ENCODE measurements around the gene MDFIC2.

Gene MDFIC2

GRCh38 chr3:70333080-70333479 lies 20.6 kb upstream of the MDFIC2 start:
- TF ChIP-seq, protein P1, sequence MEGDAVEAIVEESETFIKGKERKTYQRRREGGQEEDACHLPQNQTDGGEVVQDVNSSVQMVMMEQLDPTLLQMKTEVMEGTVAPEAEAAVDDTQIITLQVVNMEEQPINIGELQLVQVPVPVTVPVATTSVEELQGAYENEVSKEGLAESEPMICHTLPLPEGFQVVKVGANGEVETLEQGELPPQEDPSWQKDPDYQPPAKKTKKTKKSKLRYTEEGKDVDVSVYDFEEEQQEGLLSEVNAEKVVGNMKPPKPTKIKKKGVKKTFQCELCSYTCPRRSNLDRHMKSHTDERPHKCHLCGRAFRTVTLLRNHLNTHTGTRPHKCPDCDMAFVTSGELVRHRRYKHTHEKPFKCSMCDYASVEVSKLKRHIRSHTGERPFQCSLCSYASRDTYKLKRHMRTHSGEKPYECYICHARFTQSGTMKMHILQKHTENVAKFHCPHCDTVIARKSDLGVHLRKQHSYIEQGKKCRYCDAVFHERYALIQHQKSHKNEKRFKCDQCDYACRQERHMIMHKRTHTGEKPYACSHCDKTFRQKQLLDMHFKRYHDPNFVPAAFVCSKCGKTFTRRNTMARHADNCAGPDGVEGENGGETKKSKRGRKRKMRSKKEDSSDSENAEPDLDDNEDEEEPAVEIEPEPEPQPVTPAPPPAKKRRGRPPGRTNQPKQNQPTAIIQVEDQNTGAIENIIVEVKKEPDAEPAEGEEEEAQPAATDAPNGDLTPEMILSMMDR (IDR thresholded peaks at IDR 0.05; ENCODE audit: low read depth, low read length), result no peak
- no peak overlapping the region for H3K4me3 ChIP-seq (ENCODE audit: low read depth, low read length)
- DNase-seq (ENCODE audit: low read depth, low spot score), result no peak
- in situ Hi-C loops (cut with HindIII; ENCODE audit: low sequenced_read_pairs), result no loop called here

DNA sequence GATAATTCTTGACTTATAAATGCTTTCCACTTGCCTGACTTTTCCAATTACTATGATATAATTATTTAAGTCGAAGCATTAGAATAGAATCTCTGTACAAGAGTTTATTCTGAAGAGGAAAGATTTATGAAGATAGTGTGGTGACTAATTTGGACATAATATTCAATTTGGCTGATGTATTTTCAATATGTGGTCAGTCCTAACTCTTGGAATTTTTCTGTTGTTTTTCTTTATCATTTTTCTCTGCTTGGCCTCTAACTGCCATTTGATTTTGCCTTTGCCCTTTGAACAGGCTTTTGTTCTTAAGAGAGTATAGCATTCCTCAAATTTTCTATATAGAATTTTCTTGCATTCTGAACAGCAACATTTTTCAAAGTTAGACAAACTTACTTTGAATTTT lies 2.6 kb upstream of the MDFIC2 start:
- TF ChIP-seq, protein P1 (IDR thresholded peaks at IDR 0.05; ENCODE audit: low read depth, low read length), result no peak
- in situ Hi-C loops (cut with HindIII; ENCODE audit: low sequenced_read_pairs), result no loop called here
- peak; percentile 14 for DNase-seq (ENCODE audit: low read depth, low spot score)
- H3K4me3 ChIP-seq (ENCODE audit: low read depth, low read length), result no peak overlapping the region

GRCh38 chr3:70310809-70311208 lies 1.6 kb downstream of the MDFIC2 start:
- in situ Hi-C loops (cut with HindIII; ENCODE audit: low sequenced_read_pairs), result no loop called here
- TF ChIP-seq, protein P1 (IDR thresholded peaks at IDR 0.05; ENCODE audit: low read depth, low read length), result no peak
- no peak overlapping the region for H3K4me3 ChIP-seq (ENCODE audit: low read depth, low read length)
- DNase-seq (ENCODE audit: low read depth, low spot score), result no peak

GRCh38 chr3:70309591-70309990 lies 2.8 kb downstream of the MDFIC2 start:
- no peak overlapping the region for H3K4me3 ChIP-seq (ENCODE audit: low read depth, low read length)
- in situ Hi-C loops (cut with HindIII; ENCODE audit: low sequenced_read_pairs), result no loop called here
- TF ChIP-seq, protein P1 (IDR thresholded peaks at IDR 0.05; ENCODE audit: low read depth, low read length), result no peak
- no peak for DNase-seq (ENCODE audit: low read depth, low spot score)

DNA sequence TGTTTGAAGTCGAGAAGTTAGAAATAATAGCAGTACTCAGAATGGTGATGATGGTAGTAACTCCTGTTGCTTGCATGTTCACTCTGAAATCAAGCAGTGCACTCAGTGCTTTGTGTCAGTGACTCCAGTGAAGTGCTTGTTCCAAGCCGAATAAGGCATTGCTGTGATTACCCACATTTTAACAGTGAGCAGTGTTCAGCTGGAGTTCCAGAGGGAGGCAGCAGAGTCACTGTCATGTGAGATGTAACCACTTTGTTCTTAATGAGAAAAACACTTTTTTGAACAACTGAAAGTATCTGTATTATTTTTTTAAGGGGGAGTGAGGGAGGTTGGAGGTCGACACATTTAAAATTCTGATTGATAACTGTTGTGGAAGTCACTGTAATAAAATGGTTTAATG lies 3.7 kb downstream of the MDFIC2 start:
- in situ Hi-C loops (cut with HindIII; ENCODE audit: low sequenced_read_pairs), result no loop called here
- TF ChIP-seq, protein P1 (IDR thresholded peaks at IDR 0.05; ENCODE audit: low read depth, low read length), result peak; percentile 29
- peak; percentile 15 for DNase-seq (ENCODE audit: low read depth, low spot score)
- no peak overlapping the region for H3K4me3 ChIP-seq (ENCODE audit: low read depth, low read length)

DNA sequence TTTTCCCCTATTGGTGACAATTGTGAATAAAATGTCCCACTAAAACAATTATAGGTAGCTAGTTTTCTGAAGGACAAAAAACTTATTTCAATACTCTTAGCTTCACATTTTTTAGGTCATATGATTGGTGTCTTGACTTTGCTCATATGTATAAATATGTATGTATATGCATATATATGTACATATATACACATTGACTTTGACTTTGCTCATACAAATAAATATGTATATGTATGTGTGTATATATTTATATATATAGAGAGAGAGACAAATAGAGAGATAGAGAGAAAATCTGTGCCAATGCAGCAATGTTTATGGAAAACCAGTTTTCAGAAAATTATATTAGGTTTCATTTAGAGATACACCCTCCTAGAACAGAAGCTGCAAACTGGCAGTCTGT lies 5.7 kb downstream of the MDFIC2 start:
- DNase-seq (ENCODE audit: low read depth, low spot score), result no peak
- in situ Hi-C loops (cut with HindIII; ENCODE audit: low sequenced_read_pairs), result no loop called here
- TF ChIP-seq, protein P1 (IDR thresholded peaks at IDR 0.05; ENCODE audit: low read depth, low read length), result no peak
- no peak overlapping the region for H3K4me3 ChIP-seq (ENCODE audit: low read depth, low read length)

GRCh38 chr3:70298385-70298784 lies 14.1 kb downstream of the MDFIC2 start:
- H3K4me3 ChIP-seq (ENCODE audit: low read depth, low read length), result no peak overlapping the region
- in situ Hi-C loops (cut with HindIII; ENCODE audit: low sequenced_read_pairs), result no loop called here
- DNase-seq (ENCODE audit: low read depth, low spot score), result no peak
- TF ChIP-seq, protein P1 (IDR thresholded peaks at IDR 0.05; ENCODE audit: low read depth, low read length), result no peak
